Tibial nerve (tissue), 4 donors: ENCODE measurements around the gene PCID2.

Experiments
- CTCF ChIP-seq, 5 experiments: fragments of 200-600 bp in 3 of 5; fragments of 450-650 bp in 2 of 5; sonication (generic) in 3 of 5; IDR thresholded peaks; one replicate each; pipeline ENCODE4 v1.5.1; 2016 to 2019; ENCODE audit warnings: antibody characterized with exemption in 5 of 5, mild to moderate bottlenecking in 3 of 5, moderate library complexity in 2 of 5
- EP300 ChIP-seq, 2 donors: sonication (generic); formaldehyde crosslinking; IDR thresholded peaks; one replicate each; pipeline ENCODE4 v1.6.1; 2017; ENCODE audit warnings: antibody characterized with exemption in 2 of 2, mild to moderate bottlenecking in 1 of 2
- POLR2A ChIP-seq, 2 donors: fragments of 450-650 bp; IDR thresholded peaks; one replicate each; pipeline ENCODE4 v1.6.1; 2017; ENCODE audit warnings: antibody characterized with exemption in 2 of 2, mild to moderate bottlenecking in 2 of 2, moderate library complexity in 2 of 2

- no peak for TF ChIP-seq CTCF (IDR thresholded peaks at IDR 0.05)
- TF ChIP-seq EP300 (IDR thresholded peaks at IDR 0.05) = no peak
- TF ChIP-seq POLR2A (IDR thresholded peaks at IDR 0.05) = no peak
Measured at GRCh38 chr13:113195360-113195759, 13.1 kb downstream of the PCID2 start.
